ENCODE data around the gene RTN4R.

Gene RTN4R

DNA sequence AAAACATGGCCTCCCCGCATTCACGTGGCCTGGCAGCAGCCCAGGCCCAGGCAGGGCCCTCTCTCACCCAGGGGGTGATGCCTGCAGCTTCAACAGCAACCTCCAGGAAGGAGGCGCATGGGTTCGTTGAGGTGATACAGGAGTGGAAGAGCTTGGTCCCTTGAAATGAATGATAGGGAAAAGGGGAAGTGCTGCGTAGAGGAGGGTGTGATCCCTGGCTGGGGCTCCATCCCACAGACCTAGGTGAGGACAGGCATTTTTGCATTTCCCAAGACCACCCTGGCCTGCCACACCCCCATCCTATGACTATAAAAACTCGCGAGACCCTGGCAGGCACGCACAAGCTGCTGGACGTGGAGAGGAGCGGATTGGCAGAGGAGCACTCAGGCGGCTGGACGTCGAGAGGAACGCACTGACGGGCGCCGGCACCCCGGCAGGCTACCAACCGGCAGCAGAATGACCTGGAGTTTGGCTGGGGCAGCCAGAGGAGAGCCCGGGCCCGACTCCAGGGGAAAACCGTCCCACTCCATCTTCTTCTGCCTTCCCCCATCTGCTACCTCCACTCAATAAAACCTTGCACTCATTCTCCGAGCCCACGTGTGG, 32.6 kb downstream of the RTN4R start:
- no peak for DNase-seq (ENCODE audit: low spot score)
- TF ChIP-seq, protein P1, sequence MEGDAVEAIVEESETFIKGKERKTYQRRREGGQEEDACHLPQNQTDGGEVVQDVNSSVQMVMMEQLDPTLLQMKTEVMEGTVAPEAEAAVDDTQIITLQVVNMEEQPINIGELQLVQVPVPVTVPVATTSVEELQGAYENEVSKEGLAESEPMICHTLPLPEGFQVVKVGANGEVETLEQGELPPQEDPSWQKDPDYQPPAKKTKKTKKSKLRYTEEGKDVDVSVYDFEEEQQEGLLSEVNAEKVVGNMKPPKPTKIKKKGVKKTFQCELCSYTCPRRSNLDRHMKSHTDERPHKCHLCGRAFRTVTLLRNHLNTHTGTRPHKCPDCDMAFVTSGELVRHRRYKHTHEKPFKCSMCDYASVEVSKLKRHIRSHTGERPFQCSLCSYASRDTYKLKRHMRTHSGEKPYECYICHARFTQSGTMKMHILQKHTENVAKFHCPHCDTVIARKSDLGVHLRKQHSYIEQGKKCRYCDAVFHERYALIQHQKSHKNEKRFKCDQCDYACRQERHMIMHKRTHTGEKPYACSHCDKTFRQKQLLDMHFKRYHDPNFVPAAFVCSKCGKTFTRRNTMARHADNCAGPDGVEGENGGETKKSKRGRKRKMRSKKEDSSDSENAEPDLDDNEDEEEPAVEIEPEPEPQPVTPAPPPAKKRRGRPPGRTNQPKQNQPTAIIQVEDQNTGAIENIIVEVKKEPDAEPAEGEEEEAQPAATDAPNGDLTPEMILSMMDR (conservative IDR thresholded peaks at IDR 0.05; ENCODE audit: low read depth) = no peak
- no peak overlapping the region for H3K27ac ChIP-seq
- ChIA-PET POLR2A (ENCODE audit: low non-redundant PET) (no interaction called here), CTCF (interaction anchor here (0.7 kb wide), 1 partner anchor 868 kb away, joined by 4 read pairs; no protein-coding TSS in a partner anchor)

DNA sequence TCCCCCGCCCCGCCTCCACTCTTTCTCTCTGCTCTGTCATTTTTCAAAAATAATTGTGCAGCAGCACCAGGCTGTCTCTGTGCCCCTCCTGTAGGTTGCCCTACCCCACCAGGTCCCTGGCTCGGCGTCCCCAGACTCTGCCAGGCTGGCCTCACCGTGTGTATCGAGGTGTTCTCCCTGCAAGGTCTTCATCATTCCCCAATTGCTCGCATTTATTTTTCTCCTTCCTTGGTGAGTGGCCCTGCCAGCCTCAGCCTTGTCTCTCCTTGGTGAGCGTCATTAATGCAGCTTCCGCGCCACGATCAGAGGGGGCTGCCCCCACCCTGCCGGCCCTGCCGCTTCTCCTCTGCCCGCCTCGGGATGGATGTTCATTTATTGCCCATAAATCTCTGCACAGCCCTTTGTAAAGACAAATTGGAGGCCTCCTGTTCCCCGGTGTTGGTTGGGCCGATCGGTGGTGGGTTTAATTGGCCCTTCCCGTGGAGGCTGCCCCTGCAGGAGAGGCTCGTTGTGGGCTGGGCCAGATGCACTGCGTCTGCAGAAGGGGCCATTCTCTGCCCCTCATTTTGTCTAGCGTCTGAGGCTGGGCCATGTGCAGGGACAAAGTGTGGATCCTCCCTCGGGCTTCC, 33.2 kb downstream of the RTN4R start:
- H3K27ac ChIP-seq = no peak overlapping the region
- TF ChIP-seq, protein P1 (conservative IDR thresholded peaks at IDR 0.05; ENCODE audit: low read depth) = no peak
- POLR2A ChIA-PET (ENCODE audit: low non-redundant PET) = no interaction called here
- CTCF ChIA-PET = interaction anchor here (0.7 kb wide), 1 partner anchor 868 kb away, joined by 4 read pairs; no protein-coding TSS in a partner anchor
- no peak for DNase-seq (ENCODE audit: low spot score)

DNA sequence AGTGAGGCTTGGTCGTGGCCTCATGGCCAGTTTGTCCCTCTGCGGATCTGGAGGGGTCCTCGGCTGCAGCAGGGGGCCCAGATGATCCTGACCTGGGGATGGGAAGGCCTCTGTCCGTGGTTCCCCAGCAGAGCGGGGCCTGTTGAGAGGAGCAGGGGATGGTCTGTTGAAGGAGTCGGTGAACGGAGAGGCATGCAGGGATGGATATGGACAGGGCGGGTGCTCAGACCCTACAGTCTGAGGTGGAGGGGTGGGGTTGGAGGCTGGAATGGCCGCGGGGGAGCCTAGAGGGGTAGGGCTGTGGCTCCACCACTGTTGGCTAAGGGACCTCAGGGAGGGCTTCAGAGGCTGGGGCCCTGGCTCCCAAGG, 33.8 kb downstream of the RTN4R start:
- ChIA-PET CTCF (no interaction called here), POLR2A (ENCODE audit: low non-redundant PET) (no interaction called here)
- DNase-seq (ENCODE audit: low spot score) = no peak
- H3K27ac ChIP-seq = no peak overlapping the region
- TF ChIP-seq, protein P1 (conservative IDR thresholded peaks at IDR 0.05; ENCODE audit: low read depth) = no peak

DNA sequence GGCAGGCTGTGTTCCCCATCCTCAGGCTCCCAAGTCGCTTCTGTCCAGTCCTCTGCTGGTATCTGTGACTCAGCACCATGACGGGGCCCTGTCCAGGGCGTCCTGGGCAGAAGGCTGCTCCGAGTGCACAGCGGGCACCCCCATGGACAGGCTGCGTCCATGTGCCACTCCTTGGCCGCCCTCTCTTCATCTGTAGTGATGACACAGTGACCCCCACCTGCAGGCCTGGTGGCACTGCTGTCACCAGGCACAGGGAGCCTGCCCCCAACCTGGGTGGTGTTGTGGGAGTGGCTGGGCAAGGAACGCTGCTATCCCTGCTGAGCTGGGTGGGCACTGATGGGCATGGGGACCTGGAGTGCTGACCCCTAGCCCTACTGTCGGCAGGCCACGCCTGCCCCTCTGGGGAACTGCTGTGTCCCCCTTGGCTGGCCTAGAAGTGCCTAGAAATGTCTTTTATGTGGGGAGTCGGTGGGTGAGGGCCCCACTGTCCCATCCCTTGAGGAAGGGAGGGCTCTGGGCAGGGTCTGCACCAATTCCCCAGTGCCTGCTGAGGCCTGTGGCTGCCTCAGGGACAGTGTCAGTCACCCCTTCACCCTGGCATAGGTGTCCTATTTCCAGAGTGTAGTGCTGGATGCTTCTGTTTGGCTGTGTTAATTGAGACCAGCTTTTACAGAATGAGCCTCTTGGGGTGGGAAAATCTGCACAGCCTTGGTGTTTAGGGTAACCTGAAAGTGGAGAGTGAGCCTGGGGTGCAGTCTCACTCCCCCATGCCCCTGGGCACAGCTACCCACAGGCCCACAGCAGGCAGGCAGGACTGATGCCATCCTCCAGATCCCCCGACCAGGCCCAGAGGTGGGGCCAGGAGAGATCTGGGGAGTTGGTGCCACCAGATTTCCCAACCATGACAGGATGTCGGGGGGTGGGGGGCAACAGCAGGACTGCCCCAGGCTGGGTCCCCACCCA, 34.5 kb downstream of the RTN4R start:
- POLR2A ChIA-PET (ENCODE audit: low non-redundant PET) = no interaction called here
- no peak for DNase-seq (ENCODE audit: low spot score)
- TF ChIP-seq, protein P1 (conservative IDR thresholded peaks at IDR 0.05; ENCODE audit: low read depth) = no peak
- CTCF ChIA-PET = no interaction called here
- no peak overlapping the region for H3K27ac ChIP-seq

DNA sequence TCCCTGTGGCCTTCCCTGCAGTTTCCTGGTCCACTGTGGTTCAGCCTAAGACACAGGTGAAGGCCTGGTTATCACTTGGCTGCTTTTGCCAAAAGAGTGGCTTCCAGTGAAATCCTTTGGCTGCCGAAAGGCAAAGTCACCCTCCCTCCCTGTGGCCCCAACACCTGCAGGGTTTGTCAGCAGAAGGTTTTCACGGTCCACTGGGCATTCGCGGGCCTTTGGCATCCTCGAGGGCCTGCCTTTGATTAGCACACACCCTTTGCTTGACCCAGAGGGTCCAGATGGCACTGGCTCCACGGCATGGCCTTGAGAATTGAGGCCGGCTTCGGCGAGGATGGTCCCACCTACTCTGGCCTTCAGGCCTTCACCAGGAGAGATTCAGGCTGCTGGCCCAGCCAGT, 35.3 kb downstream of the RTN4R start:
- ChIA-PET CTCF (no interaction called here), POLR2A (ENCODE audit: low non-redundant PET) (no interaction called here)
- DNase-seq (ENCODE audit: low spot score) = no peak
- H3K27ac ChIP-seq = no peak overlapping the region
- TF ChIP-seq, protein P1 (conservative IDR thresholded peaks at IDR 0.05; ENCODE audit: low read depth) = no peak

DNA sequence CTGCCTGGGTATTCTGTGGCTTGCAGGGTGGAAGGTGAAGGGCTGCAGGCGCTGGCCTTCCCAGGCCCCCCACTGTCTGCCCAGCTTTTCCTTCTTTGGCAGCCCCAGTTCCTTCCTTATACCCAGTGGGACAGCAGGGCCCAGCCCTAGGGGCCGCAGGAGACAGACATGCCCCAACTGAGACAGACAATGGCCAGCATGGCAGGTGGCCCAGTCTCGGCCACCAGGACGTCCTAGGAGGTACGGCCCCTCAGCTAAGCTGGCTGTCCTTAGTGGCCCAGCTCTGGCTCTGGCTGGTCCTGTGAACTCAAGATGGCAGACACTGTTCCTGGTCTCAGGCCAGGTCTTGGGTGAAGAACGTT, 35.9 kb downstream of the RTN4R start:
- DNase-seq (ENCODE audit: low spot score) = no peak
- TF ChIP-seq, protein P1 (conservative IDR thresholded peaks at IDR 0.05; ENCODE audit: low read depth) = no peak
- CTCF ChIA-PET = no interaction called here
- no peak overlapping the region for H3K27ac ChIP-seq
- POLR2A ChIA-PET (ENCODE audit: low non-redundant PET) = no interaction called here
